ENCODE data around the gene OSBP.

GRCh38 chr11:59644528-59644927 lies 29.0 kb upstream of the OSBP start:
- TF ChIP-seq POLR2A (IDR thresholded peaks at IDR 0.05) (no peak), CTCF (IDR thresholded peaks at IDR 0.05) (no peak), POLR2AphosphoS5 (IDR thresholded peaks at IDR 0.05) (no peak)
